ENCODE results near the gene PDGFA. TPM values are rescaled to one million over a fixed set of nuclear protein-coding genes. Genes with fewer than 3 reads are reported as not detected.
A peak's percentile ranks its signal among the peaks of the same experiment; 100 is the strongest.

PDGFA gene
- polyA plus RNA-seq, 1 donor from 2014 or later = not detected

DNA sequence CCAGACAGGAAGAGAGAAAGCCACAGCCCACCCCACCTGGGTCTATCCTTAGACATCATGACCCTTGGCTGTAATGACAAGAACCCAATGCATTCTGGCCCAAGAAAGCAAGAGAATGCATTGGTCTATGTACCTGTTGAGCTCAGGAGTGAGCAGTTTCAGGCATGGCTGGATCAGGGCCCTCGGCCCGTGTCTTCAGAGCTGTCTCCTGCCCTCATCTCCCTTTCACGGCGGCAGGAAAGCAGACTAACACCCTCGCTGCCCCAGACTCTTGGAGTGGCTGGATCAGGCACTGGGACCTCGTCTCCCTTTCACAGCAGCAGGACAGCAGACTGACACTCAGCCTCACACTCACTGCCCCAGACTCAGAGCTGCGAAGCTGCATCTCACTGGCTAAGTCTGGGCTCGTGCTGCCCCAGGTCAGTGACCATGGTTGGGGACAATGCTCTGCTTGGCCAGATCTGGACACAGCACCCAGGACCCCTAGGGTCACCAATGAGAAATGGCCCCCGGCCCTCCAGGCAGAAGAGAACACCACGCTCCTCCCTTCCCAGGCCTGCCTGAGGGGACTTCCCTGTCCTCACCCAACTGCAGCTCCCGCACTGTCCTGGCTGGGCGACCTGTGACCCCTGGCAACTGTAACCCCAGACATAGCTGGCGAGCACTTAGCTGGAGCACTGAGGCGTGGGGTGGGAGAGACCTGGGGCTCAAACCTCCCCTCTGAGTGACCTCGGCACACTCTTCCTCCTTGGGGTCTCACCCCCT is 12.9 kb upstream of the PDGFA start:
- Mint-ChIP-seq H3K4me1 (peaks cover 0 to 8% (median 6%) of the 10 kb centered on the region in 3 donors), H3K4me3 (peak overlapping the region in 1 of 4 donors; percentile 24), H3K27me3 (no peaks in the 10 kb centered on the region), H3K9me3 (no peaks in the 10 kb centered on the region), H3K36me3 (no peaks in the 10 kb centered on the region), H3K27ac (no peak overlapping the region)

DNA sequence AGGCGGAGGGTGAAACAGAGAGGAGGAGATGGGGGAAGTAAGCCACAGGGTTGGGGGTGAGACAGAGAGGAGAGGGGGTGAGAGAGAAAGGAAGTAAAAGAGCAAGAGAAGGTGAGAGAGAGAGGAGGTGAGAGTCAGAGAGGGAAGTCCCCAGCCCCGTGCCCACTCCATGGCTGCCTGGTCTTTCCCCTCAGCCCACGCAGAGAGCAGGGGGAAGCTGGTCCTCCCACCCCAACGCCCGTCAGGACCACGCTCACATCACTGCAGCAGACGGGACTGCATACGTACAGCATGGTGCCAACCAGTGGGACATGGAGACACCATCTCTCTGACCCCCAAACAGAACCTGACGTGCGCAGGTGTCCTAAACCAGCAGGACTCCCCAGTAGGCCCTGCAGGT is 12.1 kb upstream of the PDGFA start:
- peak overlapping the region in 1 of 4 donors; percentile 76 for H3K4me3 Mint-ChIP-seq
- H3K9me3 Mint-ChIP-seq = no peaks in the 10 kb centered on the region
- no peaks in the 10 kb centered on the region for H3K27me3 Mint-ChIP-seq
- H3K36me3 Mint-ChIP-seq = no peaks in the 10 kb centered on the region
- no peak overlapping the region for H3K27ac Mint-ChIP-seq
- peaks cover 0 to 8% (median 6%) of the 10 kb centered on the region in 3 donors for H3K4me1 Mint-ChIP-seq

DNA sequence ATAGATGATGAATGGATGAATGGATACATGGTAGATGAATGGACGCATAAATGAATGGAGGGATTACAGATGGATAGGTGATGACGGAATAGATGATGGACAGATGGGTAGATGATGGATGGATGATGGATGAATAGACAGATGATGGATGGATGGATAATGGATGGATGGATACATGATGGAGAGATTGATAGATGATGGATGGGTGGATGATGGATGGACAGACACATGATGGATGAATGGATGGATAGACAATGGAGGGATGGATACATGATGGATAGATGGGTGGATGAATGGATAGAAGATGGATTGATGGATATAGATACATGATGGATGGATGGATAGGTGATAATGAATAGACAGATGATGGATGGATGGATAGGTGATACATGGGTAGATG is 8.8 kb upstream of the PDGFA start:
- Mint-ChIP-seq H3K9me3 (no peaks in the 10 kb centered on the region), H3K27ac (no peak overlapping the region), H3K4me3 (no peak overlapping the region), H3K36me3 (no peaks in the 10 kb centered on the region), H3K27me3 (no peaks in the 10 kb centered on the region), H3K4me1 (peaks cover 0 to 8% (median 5%) of the 10 kb centered on the region in 3 donors)

DNA sequence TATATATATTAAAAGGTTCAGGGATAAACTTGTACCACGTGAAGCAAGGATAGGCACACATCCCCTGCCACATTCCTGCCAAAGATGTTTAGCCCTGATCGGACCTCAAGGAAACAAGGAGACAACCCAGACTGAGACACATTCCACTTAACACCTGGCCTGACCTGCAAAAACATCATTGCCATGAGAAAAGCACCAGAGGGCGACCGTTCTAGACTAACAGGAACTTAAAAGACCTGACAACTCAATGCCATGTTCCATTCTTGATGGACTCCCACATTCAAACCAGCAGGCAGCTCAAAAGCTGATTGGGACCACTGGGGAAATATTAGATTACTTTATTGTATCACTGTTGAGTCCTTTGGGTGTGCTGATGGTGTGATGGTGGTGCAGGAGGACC is 8.1 kb upstream of the PDGFA start:
- Mint-ChIP-seq H3K9me3 (no peaks in the 10 kb centered on the region), H3K4me3 (no peak overlapping the region), H3K4me1 (peaks cover 0 to 8% (median 5%) of the 10 kb centered on the region in 3 donors), H3K27ac (no peak overlapping the region), H3K27me3 (no peaks in the 10 kb centered on the region), H3K36me3 (no peaks in the 10 kb centered on the region)

DNA sequence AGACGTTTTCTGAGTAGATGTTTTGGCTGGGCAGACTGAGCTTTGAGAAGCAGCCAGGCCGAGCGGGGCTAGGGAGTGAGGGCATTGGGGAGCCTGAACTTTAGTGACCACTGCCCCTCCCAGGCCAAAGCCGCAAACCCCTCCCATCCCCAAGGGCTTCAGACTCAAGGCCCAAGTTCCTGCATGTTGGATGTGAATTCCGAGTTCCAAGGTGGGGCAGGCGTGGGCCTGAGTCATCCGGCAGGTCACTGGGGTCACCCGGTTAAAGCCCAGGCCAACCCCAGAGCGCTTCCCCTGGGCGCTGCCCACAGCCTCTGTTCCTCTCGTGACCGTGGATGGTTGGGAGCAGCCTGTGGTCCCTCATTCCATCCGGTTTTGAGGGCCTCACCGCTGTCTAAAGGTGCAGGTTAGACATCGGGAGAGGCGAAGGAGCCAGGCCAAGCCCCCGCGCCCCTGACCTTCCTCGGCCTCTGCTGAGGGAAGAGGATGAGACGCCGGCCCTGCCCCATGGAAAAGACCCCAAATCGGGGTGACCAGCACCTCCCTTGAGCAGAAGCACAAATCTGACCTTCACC is 6.9 kb upstream of the PDGFA start:
- H3K4me1 Mint-ChIP-seq = peaks cover 0 to 3% (median 2%) of the 10 kb centered on the region in 3 donors
- H3K27ac Mint-ChIP-seq = no peak overlapping the region
- no peaks in the 10 kb centered on the region for H3K9me3 Mint-ChIP-seq
- H3K36me3 Mint-ChIP-seq = no peaks in the 10 kb centered on the region
- H3K27me3 Mint-ChIP-seq = peaks cover 4% of the 10 kb centered on the region
- no peak overlapping the region for H3K4me3 Mint-ChIP-seq

DNA sequence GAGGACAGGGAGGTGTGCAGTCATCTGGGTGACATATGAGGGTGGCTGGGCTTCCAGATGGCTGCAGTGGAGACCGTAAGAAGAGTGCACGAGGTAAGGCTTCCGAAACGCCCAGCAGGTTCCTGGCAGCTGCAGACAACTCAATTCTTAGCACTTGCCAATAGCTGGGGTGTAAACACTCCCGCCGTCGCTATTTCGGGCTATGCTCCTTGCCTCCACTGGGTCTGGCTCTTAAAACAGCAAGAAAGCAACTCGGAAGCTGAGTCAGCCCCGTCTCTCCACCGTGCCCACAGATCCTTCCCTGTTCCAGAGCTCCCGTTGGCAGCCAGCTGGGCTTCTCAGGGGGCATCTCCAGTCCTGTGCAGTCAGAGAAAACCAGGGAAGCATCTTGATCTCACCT is 6.1 kb upstream of the PDGFA start:
- Mint-ChIP-seq H3K4me3 (peak overlapping the region in 1 of 4 donors; percentile 33), H3K36me3 (no peaks in the 10 kb centered on the region), H3K27ac (no peak overlapping the region), H3K27me3 (peaks cover 12% of the 10 kb centered on the region), H3K4me1 (peaks cover 0 to 3% (median 2%) of the 10 kb centered on the region in 3 donors), H3K9me3 (no peaks in the 10 kb centered on the region)

DNA sequence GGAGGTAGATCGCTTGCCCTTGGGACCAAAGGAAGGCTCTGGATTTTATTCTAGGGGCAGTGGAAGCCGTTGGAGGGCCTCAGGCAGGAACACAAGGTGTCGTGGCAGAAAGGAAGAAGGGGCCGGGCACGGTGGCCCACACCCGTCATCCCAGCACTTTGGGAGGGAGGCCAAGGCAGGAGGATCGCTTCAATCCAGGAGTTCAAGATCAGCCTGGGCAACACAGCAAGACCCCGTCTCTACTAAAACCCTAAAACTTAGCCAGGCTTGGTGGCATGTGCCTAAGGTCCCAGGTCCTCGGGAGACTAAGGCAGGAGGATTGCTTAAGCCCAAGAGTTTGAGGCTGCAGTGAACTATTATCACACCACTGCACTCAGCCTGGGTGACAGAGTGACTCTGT is 5.2 kb upstream of the PDGFA start:
- Mint-ChIP-seq H3K4me3 (peak overlapping the region in 1 of 4 donors; percentile 6), H3K9me3 (no peaks in the 10 kb centered on the region), H3K27me3 (peaks cover 12% of the 10 kb centered on the region), H3K4me1 (peaks cover 0 to 1% (median 0%) of the 10 kb centered on the region in 3 donors), H3K27ac (peak overlapping the region in 1 of 3 donors; percentile 29), H3K36me3 (no peaks in the 10 kb centered on the region)

DNA sequence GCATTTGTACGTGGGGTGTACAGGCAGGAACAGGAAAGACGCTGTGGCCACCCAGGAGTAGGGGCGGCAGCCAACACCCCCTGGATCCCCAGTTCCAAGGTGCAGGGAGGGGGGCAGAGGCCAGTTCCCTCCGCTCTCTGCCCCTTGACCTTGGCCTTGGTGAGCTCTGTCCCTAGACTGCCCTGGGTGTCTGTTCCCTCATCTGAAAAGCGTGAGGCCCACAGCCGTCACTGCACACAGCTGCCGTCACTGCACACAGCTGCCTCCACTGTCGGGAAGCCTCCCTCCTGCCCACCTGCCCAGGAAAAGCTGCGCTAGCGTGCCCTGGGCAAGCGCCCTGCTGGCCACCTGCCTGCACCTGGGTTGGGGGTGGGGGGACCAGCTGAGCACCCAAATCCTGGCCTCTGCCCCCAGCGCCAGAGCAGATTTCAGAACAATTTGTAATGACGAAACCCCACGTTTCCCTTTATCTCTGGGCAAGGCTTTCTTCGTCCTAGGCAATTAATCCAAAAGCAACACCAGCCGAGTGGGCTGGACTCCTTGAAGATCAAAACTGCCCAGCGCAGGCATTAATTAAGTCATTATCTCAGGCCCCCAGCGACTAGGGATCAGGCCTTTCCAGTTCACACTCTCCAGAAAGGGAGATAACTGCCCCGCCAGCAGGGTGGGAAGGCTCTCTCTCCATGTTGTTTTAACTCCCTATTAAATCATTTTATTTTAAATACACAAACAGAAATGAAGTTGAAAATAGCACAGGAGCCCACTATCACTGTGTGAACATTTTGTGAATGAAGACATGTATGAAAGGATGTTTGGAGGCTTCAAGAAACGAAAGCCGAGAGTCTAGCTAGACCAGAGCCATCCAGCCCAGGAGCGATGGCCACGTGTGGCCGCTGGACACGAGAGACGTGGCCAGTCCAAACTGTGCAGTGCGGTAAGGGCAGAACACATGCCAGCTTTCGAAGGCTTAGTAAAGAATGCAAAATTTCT is 4.0 kb upstream of the PDGFA start:
- peak overlapping the region in 2 of 4 donors; percentile 33 to 81 for H3K4me3 Mint-ChIP-seq
- H3K27ac Mint-ChIP-seq = no peak overlapping the region
- no peaks in the 10 kb centered on the region for H3K36me3 Mint-ChIP-seq
- peaks cover 0 to 1% (median 0%) of the 10 kb centered on the region in 3 donors for H3K4me1 Mint-ChIP-seq
- H3K9me3 Mint-ChIP-seq = no peaks in the 10 kb centered on the region
- H3K27me3 Mint-ChIP-seq = peaks cover 12% of the 10 kb centered on the region

DNA sequence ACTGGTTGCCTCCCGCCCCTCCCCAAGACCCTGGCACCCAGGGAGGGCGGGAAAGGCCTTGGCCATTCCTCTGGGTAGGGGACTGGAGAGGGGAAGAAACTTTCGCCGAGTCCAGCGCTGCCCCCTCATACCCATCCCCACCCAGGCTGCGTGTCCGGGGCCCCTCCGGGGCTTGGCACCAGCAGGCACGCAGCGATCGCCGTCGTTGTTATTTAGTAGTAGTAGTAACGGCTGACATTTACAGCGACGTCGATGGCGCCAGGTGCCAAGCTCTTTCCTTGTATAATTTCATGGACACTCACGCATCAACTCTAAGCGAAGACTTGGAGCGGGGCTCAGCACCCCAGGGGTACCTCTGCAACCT is 3.3 kb upstream of the PDGFA start:
- Mint-ChIP-seq H3K4me1 (peaks cover 0 to 2% (median 1%) of the 10 kb centered on the region in 3 donors), H3K27ac (no peak overlapping the region), H3K9me3 (no peaks in the 10 kb centered on the region), H3K36me3 (no peaks in the 10 kb centered on the region), H3K4me3 (peak overlapping the region in 3 of 4 donors; percentile 12 to 81 (median 33)), H3K27me3 (peaks cover 15% of the 10 kb centered on the region)

DNA sequence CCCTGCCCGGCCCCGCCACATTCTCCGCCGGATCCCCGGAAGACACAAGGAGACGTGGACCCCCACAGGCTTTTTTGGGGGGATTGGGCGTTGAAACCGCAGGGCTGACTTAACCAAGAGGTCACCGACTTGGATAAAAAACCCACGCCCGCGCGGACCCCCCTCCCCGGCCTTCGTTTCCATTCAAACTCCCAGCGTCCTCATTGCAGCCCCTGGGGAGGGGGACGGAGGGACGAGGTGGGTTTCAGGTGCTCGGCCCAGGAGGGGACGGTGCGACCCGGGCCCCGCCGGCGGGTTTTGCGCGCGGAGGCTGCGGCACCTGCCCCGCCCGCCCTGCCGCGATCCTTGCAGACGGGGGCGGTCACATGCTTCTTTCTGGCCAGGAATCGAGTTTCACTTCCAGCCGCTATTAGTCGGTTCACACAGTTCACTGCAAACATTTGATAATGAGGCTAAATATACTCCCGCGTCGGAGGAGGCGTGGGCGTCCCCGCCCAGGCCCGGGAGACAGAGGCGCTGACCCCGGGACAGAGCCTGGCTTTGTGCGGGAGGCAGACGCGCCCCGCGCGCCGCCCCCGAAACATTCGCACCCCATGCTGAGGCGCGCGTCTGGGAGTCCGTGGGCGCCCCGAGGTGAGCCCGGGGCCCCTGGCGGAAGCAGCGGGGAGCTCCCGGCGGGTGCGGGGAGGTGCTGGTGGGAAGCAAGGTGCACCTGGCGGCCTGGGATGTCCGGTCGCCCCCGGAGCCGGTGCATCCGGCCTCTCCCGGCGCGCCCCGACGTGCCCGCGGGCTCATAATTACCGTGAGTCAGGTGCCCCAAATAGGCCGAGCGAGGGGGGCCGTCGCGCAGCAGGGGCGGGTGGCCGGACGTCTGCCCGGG is 2.7 kb upstream of the PDGFA start:
- peaks cover 0 to 5% (median 1%) of the 10 kb centered on the region in 3 donors for H3K4me1 Mint-ChIP-seq
- no peaks in the 10 kb centered on the region for H3K9me3 Mint-ChIP-seq
- H3K27ac Mint-ChIP-seq = peak overlapping the region in 2 of 3 donors; percentile 43 to 82
- H3K36me3 Mint-ChIP-seq = no peaks in the 10 kb centered on the region
- peaks cover 20% of the 10 kb centered on the region for H3K27me3 Mint-ChIP-seq
- peak overlapping the region; percentile 66 to 81 (median 80) for H3K4me3 Mint-ChIP-seq

DNA sequence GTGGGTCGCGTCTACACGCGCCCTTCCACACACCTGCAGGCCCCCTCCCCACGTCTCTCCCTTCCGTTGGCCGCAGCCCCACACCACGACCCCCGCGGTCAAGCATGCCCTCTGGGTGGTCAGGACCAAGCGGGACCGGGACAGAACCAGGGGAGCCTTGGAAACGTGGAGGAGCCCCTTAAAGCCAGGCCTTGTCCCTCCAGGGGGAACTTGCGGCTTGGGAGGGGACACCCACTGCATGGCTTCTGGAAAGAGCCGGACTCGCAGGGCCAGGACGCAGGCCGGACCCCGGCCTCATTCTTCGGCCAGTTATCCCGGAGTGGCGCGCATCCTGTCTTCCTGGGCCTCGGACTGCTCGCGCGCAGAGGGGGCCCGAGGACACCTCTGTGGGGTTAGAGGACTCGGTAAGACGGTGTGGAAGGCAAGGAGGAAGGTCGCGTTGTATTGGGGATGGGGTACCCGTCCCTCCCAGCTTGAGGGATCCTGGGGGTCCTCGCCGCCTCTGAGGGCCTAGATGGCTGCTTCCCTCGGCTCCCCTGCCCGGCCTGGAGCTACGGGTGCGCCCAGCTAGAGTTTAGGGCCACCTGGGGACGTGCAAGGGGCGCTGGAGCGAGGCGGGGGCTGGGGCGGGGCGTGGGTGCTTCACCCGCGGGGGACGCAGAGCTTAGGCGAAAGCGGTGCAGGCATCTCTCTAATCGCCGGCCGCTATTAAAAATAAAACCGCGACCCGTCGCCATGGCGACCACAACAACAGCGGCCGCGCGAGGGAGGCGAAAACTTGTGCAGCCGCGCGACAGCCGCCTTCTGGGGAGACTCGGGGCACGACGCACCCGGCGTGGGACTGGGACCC is 1.8 kb upstream of the PDGFA start:
- no peaks in the 10 kb centered on the region for H3K9me3 Mint-ChIP-seq
- H3K4me3 Mint-ChIP-seq = peak overlapping the region; percentile 55 to 81 (median 66)
- H3K36me3 Mint-ChIP-seq = no peaks in the 10 kb centered on the region
- H3K27me3 Mint-ChIP-seq = peaks cover 20% of the 10 kb centered on the region
- peaks cover 0 to 5% (median 1%) of the 10 kb centered on the region in 3 donors for H3K4me1 Mint-ChIP-seq
- H3K27ac Mint-ChIP-seq = peak overlapping the region in 1 of 3 donors; percentile 82

DNA sequence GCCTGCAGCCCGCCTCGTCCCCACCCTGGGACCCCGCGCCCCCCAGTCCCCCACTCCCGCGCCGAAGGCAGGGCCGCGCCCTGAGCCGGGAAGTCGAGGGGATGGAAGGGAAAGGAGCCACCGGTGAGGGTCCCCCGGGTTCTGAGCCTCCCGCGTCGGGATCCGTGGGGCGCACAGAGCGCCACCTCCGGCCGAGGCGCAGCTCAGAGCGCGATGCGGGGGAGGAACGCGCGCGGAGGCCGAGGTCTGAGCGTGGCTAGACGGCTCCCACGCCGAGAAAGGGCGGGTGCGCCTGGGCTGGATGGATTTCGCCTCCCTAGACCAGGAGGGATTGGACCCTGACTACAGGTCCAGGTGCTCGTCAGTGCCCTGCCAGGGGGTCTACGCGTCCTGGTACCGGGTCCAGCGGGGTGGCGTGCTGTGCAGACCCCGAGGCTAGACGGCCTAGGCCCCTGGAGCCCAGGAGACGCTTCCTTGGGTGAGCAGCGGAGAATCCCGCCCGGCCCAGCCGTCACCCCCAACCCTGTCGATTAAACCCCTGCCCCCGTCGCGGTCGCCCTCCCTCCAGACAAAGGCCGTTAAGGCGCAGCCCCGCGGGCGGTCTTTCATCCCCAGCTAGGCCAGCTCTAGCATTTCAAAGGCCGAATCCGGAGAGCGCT is 986 bp upstream of the PDGFA start:
- Mint-ChIP-seq H3K27ac (no peak overlapping the region), H3K36me3 (no peaks in the 10 kb centered on the region), H3K9me3 (no peaks in the 10 kb centered on the region), H3K4me1 (peaks cover 0 to 5% (median 1%) of the 10 kb centered on the region in 3 donors), H3K4me3 (peak overlapping the region in 2 of 4 donors; percentile 8 to 51), H3K27me3 (peaks cover 23% of the 10 kb centered on the region)
